IMR-90 (cell line): Measurements from ENCODE around the gene DDX10.

Experiments
- BHLHE40 ChIP-seq: fragments of 150-350 bp; IDR thresholded peaks from 2 replicates; pipeline ENCODE4 v1.6.1; 2016; ENCODE audit warnings: mild to moderate bottlenecking, low read depth, low read length
- CTCF ChIP-seq: conservative IDR thresholded peaks from 2 replicates; pipeline ENCODE4 v1.5.1; 2012; ENCODE audit warnings: mild to moderate bottlenecking, low read depth, low read length, improper control_type of control experiment
- POLR2A ChIP-seq: IDR thresholded peaks from 2 replicates; pipeline ENCODE4 v1.6.1; 2012; ENCODE audit warnings: mild to moderate bottlenecking, low read depth, low read length

- TF ChIP-seq POLR2A (no peak), CTCF (no peak), BHLHE40 (no peak)
Observed at GRCh38 chr11:108897071-108897481, 232.2 kb downstream of the DDX10 start.
